C4-2B (cell line): ENCODE measurements around the gene SIRT2.

Experiments used
- ZFX ChIP-seq: fragments of 450-650 bp; IDR thresholded peaks from 2 replicates; pipeline ENCODE4 v1.6.1; 2017
- TF ChIP-seq, protein P1 (sequence below): fragments of 450-650 bp; conservative IDR thresholded peaks from 2 replicates; pipeline ENCODE4 v1.5.1; 2017; ENCODE audit warnings: mild to moderate bottlenecking

DNA sequence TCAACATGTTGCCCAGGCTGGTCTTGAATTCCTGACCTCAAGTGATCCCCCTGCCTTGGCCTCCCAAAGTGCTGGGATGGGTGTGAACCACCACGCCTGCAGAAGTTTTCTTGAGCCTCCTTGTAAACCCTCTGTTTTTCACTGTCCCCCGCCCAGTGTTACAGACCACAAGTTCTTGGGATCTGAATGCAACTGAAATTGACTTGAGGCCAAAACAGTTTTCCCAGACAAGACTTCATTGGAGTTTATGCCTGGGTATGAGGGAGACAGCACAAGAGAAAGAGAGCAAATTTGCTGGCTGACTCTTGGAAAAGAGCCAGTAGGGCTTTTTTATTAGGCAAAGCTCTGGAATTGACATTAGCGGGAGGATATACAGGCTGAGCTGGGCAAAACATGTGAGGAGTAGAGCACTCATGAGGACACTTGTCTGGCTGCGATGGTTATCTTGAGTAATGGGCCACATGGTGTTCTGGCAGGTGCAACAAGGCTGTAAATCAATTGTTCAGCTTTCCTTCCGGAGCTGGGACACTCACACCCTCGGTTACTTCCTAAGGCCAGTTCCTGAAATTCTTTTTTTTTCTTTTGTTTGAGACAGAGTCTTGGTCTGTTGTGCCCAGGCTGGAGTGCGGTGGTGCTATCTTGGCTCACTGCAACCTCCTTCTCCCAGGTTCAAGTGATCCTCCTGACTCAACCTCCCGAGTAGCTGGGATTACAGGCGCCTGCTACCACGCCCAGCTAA, 36.9 kb downstream of the SIRT2 start:
- TF ChIP-seq, protein P1, sequence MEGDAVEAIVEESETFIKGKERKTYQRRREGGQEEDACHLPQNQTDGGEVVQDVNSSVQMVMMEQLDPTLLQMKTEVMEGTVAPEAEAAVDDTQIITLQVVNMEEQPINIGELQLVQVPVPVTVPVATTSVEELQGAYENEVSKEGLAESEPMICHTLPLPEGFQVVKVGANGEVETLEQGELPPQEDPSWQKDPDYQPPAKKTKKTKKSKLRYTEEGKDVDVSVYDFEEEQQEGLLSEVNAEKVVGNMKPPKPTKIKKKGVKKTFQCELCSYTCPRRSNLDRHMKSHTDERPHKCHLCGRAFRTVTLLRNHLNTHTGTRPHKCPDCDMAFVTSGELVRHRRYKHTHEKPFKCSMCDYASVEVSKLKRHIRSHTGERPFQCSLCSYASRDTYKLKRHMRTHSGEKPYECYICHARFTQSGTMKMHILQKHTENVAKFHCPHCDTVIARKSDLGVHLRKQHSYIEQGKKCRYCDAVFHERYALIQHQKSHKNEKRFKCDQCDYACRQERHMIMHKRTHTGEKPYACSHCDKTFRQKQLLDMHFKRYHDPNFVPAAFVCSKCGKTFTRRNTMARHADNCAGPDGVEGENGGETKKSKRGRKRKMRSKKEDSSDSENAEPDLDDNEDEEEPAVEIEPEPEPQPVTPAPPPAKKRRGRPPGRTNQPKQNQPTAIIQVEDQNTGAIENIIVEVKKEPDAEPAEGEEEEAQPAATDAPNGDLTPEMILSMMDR: no peak
- TF ChIP-seq ZFX: no peak
